ENCODE results near the gene KCNQ4. TPM values are rescaled to one million over a fixed set of nuclear protein-coding genes. Genes with fewer than 3 reads are reported as not detected.

The KCNQ4 gene
- total RNA-seq, 2 donors from 2014 or later = 1.0 to 1.7 TPM

DNA sequence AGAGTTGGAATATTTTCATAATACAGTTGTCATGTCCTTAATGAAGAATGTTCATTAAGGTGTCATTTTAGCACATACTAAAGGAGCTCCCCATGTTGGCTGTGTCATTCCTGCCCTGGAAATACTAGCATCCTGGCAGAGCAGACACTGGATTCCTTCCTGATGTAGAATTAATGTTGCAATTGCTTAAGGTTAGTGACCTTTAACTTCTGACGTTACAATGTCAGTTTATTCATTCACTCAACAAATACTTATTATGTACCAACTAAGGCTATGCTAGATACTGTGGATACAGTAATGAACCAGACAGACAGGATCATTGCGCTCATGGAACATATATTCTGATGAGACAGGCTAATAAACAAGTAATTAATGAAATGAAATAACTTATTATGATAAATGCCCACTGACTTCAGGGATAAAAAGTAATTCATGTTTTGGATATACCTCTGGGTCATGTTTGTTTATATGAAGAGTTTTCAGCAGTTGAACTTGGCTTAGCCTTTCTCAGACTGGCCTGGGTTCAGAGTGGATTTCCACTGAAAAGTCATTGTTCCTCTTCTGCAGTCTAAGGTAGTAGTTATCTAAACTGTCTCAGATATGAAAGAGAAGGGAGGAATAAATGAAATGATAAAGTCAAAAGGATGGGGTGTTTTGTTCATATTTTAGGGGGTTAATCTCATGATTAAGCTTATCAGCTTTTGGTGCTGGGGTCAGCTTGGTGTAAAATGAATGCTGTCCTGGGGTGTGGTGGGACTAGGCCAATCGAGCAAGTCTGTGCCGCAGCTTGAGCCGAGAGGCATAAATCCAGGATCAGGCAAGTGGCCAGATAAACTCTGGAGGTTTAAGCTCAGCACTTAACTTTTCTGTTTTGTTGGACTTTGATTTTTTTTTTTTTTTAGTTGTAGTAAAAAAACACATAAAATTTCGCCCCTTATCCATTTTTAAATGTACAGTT is 43.3 kb upstream of the KCNQ4 start:
- Histone ChIP-seq H3K9me3 (no peaks in the 10 kb centered on the region), H3K4me3 (no peak overlapping the region), H3K36me3 (peaks cover 42% of the 10 kb centered on the region), H3K27me3 (no peaks in the 10 kb centered on the region), H3K4me1 (peaks cover 0 to 69% of the 10 kb centered on the region in 2 donors), H3K27ac (peak overlapping the region in 1 of 2 donors; percentile 4)
- no peak for DNase-seq (ENCODE audit: low spot score)
- TF ChIP-seq, protein P1, sequence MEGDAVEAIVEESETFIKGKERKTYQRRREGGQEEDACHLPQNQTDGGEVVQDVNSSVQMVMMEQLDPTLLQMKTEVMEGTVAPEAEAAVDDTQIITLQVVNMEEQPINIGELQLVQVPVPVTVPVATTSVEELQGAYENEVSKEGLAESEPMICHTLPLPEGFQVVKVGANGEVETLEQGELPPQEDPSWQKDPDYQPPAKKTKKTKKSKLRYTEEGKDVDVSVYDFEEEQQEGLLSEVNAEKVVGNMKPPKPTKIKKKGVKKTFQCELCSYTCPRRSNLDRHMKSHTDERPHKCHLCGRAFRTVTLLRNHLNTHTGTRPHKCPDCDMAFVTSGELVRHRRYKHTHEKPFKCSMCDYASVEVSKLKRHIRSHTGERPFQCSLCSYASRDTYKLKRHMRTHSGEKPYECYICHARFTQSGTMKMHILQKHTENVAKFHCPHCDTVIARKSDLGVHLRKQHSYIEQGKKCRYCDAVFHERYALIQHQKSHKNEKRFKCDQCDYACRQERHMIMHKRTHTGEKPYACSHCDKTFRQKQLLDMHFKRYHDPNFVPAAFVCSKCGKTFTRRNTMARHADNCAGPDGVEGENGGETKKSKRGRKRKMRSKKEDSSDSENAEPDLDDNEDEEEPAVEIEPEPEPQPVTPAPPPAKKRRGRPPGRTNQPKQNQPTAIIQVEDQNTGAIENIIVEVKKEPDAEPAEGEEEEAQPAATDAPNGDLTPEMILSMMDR (IDR thresholded peaks at IDR 0.05) = no peak

DNA sequence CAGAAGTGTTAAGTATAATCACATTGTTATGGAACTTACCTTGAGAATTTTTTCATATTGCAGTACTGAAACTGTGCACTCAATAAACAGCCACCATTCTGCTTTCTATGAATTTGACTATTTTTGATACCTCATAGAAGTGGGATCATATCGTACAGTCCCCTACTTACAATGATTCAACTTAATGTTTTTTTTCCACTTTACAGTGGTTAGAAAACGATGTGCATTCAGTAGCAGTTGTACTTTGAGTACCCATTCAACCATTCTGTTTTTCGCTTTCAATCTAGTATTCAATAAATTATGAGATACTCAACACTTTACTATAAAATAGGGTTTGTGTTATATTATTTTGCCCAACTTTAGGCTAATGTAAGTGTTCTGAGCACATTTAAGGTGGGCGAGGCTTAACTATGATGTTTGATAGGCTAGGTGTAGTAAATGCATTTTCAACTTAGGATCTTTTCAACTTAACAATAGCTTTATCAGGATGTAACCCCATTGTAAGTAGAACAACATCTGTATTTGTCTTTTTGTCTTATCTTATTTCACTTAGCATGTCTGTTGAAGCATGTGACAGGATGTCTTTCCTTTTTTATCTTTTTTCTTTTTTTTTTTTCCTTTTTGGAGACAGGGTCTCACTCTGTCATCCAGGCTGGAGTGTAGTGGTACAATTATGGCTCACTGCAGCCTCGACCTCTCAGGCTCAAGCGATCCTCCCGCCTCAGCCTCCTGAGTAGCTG is 42.4 kb upstream of the KCNQ4 start:
- Histone ChIP-seq H3K9me3 (no peaks in the 10 kb centered on the region), H3K27me3 (no peaks in the 10 kb centered on the region), H3K36me3 (peaks cover 42% of the 10 kb centered on the region), H3K4me3 (no peak overlapping the region), H3K4me1 (peaks cover 0 to 67% of the 10 kb centered on the region in 2 donors), H3K27ac (no peak overlapping the region)
- TF ChIP-seq, protein P1 (IDR thresholded peaks at IDR 0.05) = no peak
- no peak for DNase-seq (ENCODE audit: low spot score)

DNA sequence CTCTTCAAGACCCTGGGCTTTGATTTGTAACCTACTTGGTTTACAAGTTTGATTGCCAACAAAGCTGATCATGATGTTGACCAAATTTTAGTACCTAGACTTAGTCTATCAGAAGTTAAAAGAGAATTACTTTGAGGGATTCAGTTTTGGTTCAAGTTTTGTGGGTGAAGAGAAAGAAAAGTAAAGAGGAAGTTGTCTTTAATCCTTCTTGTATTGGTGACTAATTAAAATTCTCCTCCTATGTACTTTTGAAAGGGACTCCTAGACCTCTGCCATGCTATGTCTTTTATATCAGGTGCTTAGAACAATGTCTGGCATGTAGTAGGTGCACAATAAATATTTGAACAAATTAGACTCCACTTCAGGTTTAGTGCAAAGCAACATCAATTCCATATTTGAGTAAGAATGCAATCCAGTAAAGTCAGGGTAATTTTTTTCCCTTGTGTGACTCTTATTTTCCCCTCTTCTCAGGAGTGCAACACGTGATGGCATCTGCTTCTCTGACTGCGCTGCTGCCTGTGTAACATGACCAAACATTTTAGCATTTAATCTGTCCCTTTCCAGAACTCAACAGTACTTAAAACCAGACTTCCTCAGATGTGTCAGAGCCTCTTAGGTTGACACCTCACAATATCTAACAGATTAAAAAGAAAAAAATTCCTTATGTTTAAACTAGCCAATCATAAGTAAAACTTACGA is 41.1 kb upstream of the KCNQ4 start:
- H3K27ac ChIP-seq = peak overlapping the region; percentile 46 to 57
- no peaks in the 10 kb centered on the region for H3K27me3 ChIP-seq
- peaks cover 44% of the 10 kb centered on the region for H3K36me3 ChIP-seq
- TF ChIP-seq, protein P1 (IDR thresholded peaks at IDR 0.05) = no peak
- H3K4me3 ChIP-seq = no peak overlapping the region
- no peak for DNase-seq (ENCODE audit: low spot score)
- H3K9me3 ChIP-seq = no peaks in the 10 kb centered on the region
- peaks cover 0 to 71% of the 10 kb centered on the region in 2 donors for H3K4me1 ChIP-seq

DNA sequence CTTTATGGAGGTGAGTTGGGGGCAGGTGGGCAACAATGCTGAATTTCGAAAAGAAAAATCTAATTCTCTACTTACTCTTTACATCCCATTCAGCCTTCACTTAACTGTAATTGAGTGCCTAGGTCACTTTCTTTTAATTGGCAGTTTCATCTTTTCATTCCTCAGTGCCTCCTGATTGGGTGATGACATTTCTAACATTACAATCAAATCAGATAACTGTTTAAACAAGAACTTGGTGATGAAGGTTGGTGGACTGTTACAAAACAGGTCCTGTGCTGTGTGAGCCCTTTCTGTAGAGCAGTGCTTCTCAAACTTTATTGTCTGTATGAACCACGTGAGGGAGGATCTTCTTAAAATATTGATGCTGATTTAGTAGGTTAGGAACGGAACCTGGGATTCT is 40.1 kb upstream of the KCNQ4 start:
- Histone ChIP-seq H3K27me3 (no peaks in the 10 kb centered on the region), H3K4me1 (peaks cover 0 to 71% of the 10 kb centered on the region in 2 donors), H3K27ac (peak overlapping the region in 1 of 2 donors; percentile 57), H3K9me3 (no peaks in the 10 kb centered on the region), H3K4me3 (no peak overlapping the region), H3K36me3 (peaks cover 53% of the 10 kb centered on the region)
- no peak for DNase-seq (ENCODE audit: low spot score)
- TF ChIP-seq, protein P1 (IDR thresholded peaks at IDR 0.05) = no peak

DNA sequence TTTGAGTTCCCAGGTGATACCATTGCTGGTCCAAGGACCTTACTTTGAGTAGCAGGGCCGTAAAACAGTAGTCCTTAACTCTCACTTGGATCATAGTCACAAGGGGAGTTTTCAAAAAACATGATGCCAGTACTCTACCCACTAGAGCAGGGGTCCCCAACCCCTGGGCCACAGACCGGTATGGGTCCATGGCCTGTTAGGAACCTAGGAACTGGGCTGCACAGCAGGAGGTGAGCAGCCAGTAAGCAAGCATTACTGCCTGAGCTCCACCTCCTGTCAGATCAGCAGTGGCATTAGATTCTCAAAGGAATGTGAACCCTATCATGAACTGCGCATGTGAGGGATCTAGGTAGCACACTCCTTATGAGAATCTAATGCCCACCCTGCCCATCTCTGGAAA is 39.7 kb upstream of the KCNQ4 start:
- DNase-seq (ENCODE audit: low spot score) = no peak
- TF ChIP-seq, protein P1 (IDR thresholded peaks at IDR 0.05) = no peak
- H3K36me3 ChIP-seq = peaks cover 53% of the 10 kb centered on the region
- peaks cover 0 to 71% of the 10 kb centered on the region in 2 donors for H3K4me1 ChIP-seq
- no peak overlapping the region for H3K4me3 ChIP-seq
- no peaks in the 10 kb centered on the region for H3K9me3 ChIP-seq
- H3K27ac ChIP-seq = peak overlapping the region in 1 of 2 donors; percentile 57
- no peaks in the 10 kb centered on the region for H3K27me3 ChIP-seq
